GM18867 (cell line): ENCODE data around the gene MFAP3.
"Not testable (repeated sequence)": the region's sequence is repeated elsewhere in the genome, so short reads cannot be mapped to it uniquely, and the experiment has no call there.

ENCODE experiments used
- ATAC-seq: cut with Tn5 transposase; IDR thresholded peaks from one replicate; pipeline ENCODE4 v1.9.1; 2021; ENCODE audit warnings: mild to moderate bottlenecking, moderate library complexity; ENCODE audit not compliant: unreplicated experiment

The MFAP3 gene

DNA sequence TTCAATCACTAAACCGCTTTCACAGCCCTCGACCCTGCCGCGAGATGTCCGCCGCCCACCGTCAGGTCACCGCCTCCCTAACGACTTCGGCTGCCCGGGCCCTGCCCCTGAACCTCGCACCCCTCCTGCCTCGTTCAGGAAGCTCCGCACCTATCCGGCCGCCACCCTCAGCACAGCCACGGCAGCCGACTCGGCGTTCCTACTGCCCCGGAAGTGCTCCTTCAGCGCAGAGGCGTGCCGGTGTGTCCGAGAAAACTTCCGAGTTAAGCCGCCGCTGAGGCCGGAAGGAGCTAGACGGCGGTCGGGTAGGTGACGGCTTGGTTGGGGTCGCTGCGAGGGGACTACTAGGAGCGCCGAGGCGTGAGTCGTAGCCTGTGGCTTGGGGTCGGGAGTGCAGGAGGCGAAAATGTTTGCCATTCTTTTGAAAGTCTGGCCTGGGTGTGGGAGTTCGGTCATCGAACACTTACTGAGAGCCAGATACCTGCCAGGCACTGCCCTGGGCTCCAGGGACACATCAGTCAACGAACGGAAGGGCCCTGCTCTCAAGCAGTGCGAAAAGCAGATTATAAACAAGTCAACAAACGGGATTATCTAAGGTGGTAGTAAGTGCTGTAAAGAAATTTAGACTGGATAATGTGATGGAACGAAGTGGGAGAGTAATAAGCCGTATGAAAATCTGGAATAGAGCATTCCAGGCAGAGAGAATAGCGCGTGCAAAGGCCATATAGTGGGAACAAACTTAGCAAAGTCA is at the start of gene MFAP3, which contains the start of gene FAM114A2:
Gene MFAP3 (plus strand): TSS at position 261 of the 751 bp plus-strand sequence. CDS start 10,756 bp downstream, outside the sequence.
Gene FAM114A2 (minus strand): TSS at position 204 of the 751 bp plus-strand sequence. CDS start 3,957 bp downstream, outside the sequence.
- ATAC-seq: peak; percentile 98

DNA sequence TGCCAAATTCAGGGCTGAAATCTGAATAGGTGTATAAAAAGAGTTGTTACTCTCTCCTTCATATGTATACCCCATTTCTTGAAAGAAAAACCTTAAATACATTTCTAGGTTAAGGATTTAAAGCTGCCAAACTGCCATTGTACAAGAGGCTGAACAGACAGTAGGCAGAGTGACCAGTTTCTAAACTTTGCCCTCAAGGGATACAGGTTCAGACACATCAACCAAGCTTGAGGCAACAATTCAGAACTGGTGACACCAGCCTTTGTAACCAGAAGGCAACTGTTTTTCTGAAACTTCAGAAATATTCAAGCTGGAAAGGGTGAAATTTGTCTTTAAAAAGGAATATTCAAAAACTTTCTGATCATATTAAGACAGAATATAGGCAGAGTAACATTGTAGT is 47.6 kb upstream of the MFAP3 start:
- no peak for ATAC-seq

DNA sequence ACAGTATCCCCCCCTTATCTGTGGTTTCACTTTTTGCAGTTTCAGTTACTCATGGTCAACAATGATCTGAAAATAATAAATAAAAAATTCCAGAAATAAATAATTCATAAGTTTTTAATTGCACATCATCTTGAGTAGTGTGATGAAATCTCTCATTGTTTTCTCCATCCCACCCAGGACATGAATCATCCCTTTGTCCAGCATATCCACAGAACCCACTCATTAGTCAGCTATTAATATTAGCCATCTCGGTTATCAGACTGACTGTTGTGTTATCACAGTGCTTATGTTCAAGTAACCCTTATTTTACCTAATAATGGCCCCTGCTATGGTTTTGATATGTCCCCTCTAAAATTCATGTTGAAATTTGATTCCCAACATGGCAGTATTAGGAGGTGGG is 40.8 kb upstream of the MFAP3 start:
- no peak for ATAC-seq

DNA sequence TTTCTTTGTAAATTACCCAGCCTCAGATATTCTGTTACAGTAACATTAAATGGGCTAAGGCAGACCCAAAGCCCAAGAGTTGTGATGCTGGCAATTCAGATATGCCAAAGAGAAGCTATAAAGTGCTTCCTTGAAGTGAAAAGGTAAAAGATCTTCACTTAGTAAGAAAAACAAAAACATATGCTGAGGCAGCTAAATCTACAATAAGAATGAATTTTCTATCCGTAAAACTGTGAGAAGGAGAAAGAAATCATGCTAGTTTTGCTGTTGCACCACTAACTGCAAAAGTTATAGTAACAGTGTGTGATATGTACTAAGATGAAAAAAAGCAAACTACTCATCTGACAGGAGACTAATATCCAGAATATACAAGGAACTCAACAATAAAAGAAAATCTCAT is 40.0 kb upstream of the MFAP3 start:
- ATAC-seq: no peak

DNA sequence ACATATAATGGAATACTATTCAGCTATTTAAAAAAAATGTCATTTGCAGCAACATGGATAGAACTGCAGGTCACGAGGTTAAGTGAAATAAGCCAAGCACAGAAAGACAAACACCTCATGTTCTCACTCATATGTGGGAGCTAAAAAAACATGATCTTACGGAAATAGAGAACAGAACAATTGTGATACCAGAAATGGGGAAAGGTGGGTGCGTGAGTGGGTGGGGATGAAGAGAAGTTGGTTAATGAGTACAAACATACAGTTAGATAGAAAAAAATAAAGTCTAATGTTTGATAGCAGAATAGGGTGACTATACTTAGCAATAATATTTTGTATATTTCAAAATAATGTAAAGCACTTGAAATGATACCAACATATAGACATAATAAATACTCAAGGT is 38.8 kb upstream of the MFAP3 start:
- ATAC-seq: no peak

DNA sequence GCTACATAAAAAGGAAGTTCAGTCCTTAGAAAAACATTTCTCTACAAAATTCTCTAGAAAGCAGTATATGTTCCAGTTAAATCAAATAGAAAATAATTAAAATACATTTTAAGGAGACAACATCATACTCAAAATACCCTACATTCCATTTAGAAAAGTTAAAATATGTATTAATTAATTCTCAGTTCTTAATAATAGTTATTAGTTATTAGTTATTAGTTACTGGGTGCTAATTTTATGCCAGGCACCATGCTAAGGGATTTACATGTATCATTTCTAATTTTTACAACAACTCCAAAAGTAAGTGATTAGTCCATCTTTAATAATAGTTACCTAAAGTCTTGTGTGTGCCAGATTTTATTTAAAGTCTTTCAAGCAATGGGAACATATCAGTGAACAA is 38.1 kb upstream of the MFAP3 start:
- ATAC-seq: no peak

DNA sequence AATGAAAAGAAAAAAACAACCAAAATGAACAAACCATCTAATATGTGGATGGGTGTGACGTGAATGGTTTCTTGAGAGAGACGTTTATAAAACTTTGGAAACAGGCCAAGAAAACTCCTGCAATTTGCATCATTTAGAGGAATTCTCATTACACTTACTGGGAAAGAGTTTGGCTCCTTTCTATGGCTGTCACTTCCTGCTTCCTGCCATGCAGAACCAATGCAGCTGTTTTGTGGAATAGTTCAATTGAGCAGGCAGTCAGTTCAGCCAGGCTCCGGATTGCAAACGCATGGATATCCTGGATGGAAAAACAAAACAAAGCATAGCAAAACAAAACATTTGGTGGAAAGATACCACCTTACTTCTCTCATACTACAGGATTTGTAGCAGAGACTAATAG is 36.7 kb upstream of the MFAP3 start:
- no peak for ATAC-seq

DNA sequence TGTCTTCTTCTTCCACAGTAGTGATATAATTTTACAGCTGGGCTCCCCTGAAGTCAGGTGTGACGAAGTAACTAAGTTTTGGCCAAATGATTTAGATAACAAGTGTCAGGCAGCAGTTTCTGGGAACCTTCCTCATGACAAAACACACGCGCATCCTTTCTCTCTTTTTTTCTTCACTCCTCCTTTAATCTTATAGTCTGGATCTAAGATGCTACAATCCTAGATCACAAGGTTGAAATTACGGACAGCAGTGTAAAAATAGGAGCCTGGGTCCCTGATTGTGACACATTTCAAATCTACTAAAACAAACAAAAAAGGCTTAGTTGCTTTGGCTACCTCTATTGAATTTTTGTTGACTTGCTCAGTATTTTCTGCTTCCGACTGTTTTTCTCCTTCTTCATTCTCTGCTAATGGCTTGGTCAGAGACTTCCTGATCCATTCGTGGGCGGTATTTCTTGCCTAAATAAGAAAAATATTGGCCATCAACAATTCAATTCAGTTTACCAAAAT is 36.2 kb upstream of the MFAP3 start:
- ATAC-seq: no peak

DNA sequence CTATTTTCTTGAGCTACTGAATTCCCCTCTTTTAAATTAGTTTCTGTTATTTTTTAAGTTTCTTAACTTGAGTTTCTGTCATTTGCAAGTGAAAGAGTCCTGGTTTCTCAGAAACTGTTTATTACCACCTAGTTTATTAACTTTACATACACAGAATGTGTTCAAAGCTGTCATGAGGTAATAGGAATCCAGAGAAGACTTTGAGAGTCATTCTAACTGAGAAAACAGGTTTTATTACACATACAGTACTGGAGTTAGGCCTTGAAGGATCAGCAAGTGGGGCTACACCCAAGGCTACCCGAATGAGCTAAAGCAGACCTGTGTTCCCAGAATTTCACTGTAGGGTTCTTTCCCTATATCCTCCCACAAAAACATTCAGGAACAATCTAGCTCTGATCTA is 33.1 kb upstream of the MFAP3 start:
- ATAC-seq: no peak

DNA sequence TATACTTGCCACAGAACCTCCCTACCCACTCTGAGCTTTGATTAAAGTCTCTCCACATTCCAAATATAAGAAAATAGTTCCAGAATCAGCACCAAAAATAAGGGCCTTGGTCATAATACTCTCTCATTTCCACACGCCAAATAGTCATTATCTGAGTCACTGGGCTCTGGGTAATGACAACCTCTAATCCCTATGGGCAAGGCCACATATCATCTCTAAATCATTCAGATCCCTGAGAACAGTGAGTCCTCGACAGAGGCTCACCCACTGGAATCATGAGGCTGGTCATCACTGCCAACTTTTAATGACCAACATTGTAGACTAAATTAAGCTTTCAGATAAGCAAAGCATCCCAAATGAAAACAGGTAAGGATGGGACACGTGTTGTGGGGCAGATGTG is 28.1 kb upstream of the MFAP3 start:
- ATAC-seq: no peak

DNA sequence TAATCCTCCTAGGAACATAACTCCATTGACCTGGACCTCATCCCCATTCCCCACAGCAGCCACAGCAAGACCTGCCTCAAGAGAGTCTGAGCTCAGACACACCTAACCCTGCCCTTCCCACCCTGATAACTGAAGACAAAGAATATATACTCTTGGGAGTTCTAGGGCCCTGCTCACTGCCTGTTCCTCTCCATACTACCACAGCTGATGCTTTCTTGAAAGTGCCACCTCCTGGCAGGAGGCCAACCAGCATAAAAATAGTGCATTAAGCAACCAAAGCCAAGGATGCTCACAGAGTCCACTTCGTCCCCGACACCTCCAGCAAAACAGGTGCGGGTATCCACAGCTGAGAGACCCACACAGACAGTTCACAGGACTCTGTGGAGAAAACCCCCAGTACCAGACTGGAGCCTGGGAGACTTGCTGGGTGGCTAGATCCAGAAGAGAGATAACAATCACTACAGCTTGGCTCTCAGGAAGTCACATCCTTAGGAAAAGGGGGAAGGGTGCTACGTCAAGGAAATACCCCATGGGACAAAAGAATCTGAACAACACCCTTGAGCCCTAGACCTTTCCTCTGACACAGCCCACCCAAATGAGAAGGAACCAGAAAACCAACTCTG is 23.6 kb upstream of the MFAP3 start:
- ATAC-seq: no peak

DNA sequence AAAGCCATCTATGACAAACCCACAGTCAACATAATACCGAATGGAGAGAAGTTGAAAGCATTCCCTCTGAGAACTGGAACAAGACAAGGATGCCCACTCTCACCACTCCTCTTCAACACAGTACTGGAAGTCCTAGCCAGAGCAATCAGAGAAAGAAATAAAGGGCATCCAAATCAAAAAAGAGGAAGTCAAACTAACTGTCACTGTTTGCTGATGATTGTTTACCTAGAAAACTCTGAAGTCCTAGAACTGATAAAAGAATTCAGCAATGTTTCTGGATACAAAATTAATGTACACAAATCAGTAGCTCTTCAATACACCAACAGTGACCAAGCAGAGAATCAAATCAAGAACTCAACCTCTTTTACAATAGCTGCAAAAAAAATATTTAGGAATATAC is 19.8 kb upstream of the MFAP3 start:
- not testable (repeated sequence) for ATAC-seq

DNA sequence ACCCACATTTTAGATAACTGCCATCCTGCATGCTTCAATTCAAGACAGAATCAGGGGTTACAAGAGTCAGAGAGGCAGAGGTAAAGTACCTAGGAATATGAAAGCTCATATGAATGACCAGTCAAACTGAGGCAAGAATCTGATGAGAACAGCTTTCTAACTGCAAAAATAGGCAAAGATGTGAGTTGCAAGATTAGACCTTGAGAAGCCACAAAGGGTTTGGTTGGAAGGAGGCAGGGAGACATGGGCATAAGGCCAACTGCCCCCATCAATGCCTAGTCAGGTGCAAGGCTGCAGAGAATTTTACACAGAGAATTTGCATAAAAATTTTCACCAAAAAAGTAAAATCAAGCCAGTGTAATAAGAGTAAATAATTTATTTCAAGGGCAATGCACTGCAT is 12.8 kb upstream of the MFAP3 start:
- ATAC-seq: no peak

DNA sequence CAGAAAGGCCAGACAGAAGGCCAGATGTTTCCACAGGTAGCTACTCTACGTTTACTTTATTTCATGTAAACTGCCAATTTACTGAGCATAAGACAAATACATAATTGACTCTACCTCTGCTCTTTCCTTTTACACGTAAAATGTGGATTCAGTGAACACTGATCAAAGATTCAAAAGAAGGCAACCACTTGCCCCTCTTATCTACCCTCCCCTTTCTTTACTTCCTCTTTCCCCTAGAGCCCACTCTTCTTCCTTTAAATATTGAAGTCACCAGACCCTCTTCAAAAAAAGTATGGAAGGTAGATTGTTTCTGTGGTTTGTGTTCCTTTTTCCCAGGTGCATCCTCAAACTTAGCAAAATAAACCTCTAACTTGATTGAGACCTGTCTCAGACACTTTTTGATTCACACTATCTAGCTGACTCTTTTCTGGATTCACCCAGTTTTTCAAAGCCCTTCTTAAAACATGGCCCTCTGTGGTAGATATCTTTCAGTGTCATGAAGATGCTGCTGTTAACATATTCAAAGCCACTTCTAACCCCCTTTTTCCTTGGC is 6.8 kb upstream of the MFAP3 start:
- ATAC-seq: no peak

DNA sequence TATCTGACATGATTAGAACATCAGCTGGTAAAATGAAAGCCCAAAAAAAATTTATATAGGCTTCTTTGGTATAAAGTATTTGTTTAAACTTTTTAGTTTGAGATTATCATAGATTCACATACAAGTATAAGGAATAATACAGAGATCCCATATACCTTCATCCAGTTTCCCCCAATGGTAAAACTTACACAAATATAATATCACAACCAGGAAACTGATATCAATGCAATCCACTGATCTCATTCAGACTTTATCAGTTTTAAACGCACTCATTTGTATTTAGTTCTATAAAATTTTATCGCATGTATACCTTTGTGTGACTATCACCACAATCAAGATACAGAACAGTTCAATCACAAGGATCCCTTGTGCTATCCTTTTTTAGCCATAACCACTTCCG is 3.8 kb upstream of the MFAP3 start:
- ATAC-seq: no peak

DNA sequence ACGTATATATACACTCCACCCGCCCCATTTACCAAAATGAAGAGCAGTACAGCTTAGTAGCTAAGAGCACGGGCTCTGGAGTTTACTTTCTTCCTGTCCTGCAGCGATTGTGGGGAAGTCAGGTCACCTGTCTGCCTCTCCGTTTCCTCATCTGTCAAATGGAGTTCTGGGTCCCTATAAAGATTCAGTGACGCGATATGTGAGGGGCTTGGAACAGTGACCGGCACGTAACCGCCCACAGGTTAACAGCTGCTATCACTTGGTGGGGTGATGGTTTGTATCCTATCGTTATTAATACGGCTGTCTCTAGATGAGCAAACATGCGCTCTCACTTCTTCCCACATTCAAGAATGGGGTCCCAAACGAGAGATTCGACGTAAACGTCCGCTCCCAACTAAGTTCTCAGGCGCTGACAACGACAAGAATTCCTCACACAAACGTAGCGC is 483 bp upstream of the MFAP3 start:
- peak; percentile 57 for ATAC-seq

DNA sequence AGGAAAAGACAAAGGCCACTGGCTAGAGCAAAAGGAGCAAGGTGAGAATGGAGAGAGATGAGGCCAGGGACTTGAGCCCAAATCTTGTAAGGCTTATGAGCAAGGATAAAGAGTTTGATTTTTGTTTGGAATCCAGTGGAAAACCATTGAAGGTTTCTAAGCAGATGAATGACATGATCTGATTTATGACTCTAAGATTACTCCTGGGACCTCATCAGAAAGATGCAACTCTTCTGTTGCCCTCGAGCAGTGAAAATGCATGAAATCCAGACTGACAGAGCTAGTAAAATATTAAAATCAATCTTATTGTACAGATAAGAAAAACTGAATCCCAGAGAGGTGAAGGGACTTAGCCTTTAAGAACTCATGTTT is 677 bp downstream of the MFAP3 start:
- no peak for ATAC-seq

DNA sequence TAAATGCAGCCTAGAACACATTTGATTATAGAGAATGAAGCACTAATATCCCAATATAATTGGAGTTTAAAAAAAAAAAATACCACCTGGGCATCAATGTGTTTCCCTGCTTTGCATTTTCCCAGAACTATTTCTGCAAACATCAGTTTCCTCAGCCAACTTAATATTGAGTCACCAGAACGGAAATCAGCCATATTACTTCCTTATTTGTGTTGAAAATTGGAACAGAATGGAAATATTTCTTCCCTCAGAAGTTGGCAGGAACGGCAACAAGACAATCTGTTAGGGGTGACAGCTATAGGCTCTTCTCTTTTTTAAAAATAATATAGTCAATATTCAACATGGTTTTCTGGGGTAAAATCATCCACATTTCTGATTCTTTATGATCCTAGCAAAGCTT is 4.0 kb downstream of the MFAP3 start:
- ATAC-seq: no peak

DNA sequence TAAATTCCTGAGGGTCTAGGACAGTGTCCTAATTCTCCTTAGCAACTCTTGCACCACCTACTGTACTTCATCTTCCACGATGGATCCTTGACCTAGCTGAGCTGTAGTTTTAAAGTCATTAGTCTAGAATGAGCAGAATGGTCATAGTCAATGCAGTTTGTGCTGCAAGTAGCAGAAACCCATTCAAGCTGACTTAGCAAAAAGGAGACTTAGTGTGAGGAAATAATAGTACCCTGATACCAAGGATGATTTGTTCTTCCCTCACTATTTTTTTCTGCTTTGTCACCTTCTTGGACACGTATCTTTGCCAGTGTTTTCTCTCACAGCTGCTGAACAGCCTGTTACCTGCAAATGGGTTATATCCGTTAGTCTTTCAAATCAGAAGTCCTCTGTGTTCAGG is 5.3 kb downstream of the MFAP3 start:
- ATAC-seq: no peak

DNA sequence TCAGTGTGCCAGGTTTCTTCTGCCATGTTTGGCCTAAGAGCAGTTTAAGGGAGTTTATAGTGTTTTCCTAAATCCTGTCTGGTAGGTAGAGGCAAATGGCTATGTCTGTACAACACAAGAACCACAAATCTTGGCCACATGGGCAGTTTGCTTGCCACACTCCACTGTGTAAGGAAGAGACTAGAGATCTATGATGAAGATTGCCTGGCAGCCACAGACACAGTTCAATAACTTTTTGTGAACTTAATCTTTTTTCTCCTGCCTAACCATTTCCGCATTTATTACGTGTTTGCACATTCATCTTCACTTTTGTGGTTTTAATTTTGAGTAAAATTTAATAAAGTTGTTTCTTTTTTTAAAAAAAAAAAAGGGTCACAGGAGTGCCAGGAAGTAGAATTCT is 5.8 kb downstream of the MFAP3 start:
- no peak for ATAC-seq

DNA sequence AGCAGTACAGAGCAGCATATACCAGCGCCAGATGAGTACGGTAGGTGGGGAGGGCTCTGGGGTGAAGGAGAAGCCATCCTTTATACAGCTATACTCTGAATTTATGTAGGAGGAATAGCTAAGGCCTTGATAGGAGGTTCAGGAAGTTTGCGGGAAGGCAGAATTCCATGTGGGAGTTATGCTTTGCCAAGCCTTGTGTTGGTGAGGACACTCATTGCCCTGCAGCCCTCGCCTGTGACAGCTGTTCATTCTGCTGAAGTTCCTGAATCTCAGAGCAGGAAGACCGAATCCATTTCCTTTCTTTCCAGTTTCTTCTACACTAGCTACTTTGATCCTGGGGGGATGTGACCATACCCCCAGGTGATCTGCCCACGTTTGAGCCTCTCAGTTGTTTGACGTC is 7.7 kb downstream of the MFAP3 start:
- no peak for ATAC-seq

DNA sequence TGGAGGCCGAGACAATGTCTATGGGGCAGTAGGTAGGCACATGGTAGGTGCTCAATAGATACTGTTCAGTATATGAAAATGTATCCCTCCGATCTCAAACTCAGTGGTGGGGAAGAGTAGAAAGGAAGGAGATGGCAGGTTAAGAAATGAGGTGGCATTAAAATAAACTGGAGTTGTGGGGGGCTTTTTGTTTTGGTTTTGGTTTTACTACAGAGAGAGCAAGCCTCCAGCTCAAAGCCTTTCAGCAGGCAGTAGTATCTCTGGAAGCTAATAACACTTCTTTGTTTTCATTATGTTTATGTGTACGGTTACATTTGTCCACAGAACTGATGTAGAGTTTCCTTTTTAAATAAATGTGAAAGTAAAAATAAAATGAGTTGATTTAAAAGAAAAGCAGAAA is 8.6 kb downstream of the MFAP3 start:
- ATAC-seq: peak; percentile 68
